IMR-90 (cell line): ENCODE data around the gene RNASE7. TPM values are rescaled to one million over a fixed set of nuclear protein-coding genes. Genes with fewer than 3 reads are reported as not detected.
"Not testable (repeated sequence)": the region's sequence is repeated elsewhere in the genome, so short reads cannot be mapped to it uniquely, and the experiment has no call there.

Experiments used
- ATAC-seq: fragments of 200-7000 bp; cut with Tn5 transposase; 2 replicates; pipeline ENCODE4 v1.9.1; 2020; ENCODE audit warnings: low read depth, mild to moderate bottlenecking, moderate library complexity
- BruUV-seq: library from RNA; stranded (reverse); fragments of 400-500 nt; replicated peaks from 2 replicates; lab custom pipeline; 2021; lab: Mats Ljungman, UMichigan
- CTCF ChIA-PET: fragments of 300-600 bp; formaldehyde crosslinking; extraction: SDS; loops from one replicate; lab custom pipeline; 2021; ENCODE audit warnings: antibody characterized with exemption; lab: Yijun Ruan, JAX
- POLR2A ChIA-PET: fragments of 300-600 bp; sonication (Branson Sonifier 250); formaldehyde crosslinking; loops from one replicate; lab custom pipeline; 2022; ENCODE audit warnings: antibody characterized with exemption; ENCODE audit not compliant: unreplicated experiment; lab: Charles Lee
- DNase-seq: peaks from one replicate; pipeline ENCODE4 v3.0.0; 2013
- H2AFZ ChIP-seq: replicated peaks from 2 replicates; pipeline ENCODE3; 2013; ENCODE audit warnings: low read length, mild to moderate bottlenecking; ENCODE audit not compliant: poor library complexity
- H2AK5ac ChIP-seq: 2 replicates; pipeline ENCODE4 v1.6.1; 2013; ENCODE audit warnings: low read depth, low read length, inconsistent platforms
- H2AK9ac ChIP-seq: replicated peaks from 2 replicates; pipeline ENCODE3; 2013; ENCODE audit warnings: mild to moderate bottlenecking, low read depth, low read length, moderate library complexity; ENCODE audit not compliant: poor library complexity
- H2BK120ac ChIP-seq: 2 replicates; pipeline ENCODE4 v1.6.1; 2013; ENCODE audit warnings: low read depth, low read length, inconsistent platforms
- H2BK15ac ChIP-seq: 3 replicates; pipeline ENCODE4 v1.6.1; 2013; ENCODE audit warnings: low read depth, low read length, inconsistent platforms
- H2BK20ac ChIP-seq: 2 replicates; pipeline ENCODE4 v1.6.1; 2013; ENCODE audit warnings: low read depth, mild to moderate bottlenecking, inconsistent platforms, low read length, moderate library complexity
- H2BK5ac ChIP-seq: 2 replicates; pipeline ENCODE4 v1.6.1; 2013; ENCODE audit warnings: mild to moderate bottlenecking, low read depth, low read length, inconsistent platforms; ENCODE audit not compliant: poor library complexity, severe bottlenecking
- H3K14ac ChIP-seq: replicated peaks from 2 replicates; pipeline ENCODE4 v1.6.1; 2013; ENCODE audit warnings: low read depth, low read length, inconsistent platforms
- H3K18ac ChIP-seq: 2 replicates; pipeline ENCODE4 v1.6.1; 2013; ENCODE audit warnings: low read depth, low read length, control low read depth
- H3K23ac ChIP-seq: 2 replicates; pipeline ENCODE4 v1.6.1; 2013; ENCODE audit warnings: low read depth, low read length, inconsistent platforms
- H3K27ac ChIP-seq: 2 replicates; pipeline ENCODE4 v1.5.1; 2013; ENCODE audit warnings: mild to moderate bottlenecking, control low read depth, low read length; ENCODE audit not compliant: insufficient read depth
- H3K27me3 ChIP-seq: 2 replicates; pipeline ENCODE4 v1.6.1; 2013; ENCODE audit warnings: low read length; ENCODE audit not compliant: control insufficient read depth, insufficient read depth
- H3K36me3 ChIP-seq: 2 replicates; pipeline ENCODE4 v1.6.1; 2013; ENCODE audit warnings: low read length, mixed read lengths; ENCODE audit not compliant: control insufficient read depth, insufficient read depth
- H3K4ac ChIP-seq: 2 replicates; pipeline ENCODE4 v1.6.1; 2013; ENCODE audit warnings: low read depth, low read length, inconsistent platforms
- H3K4me1 ChIP-seq: 2 replicates; pipeline ENCODE4 v1.6.1; 2013; ENCODE audit warnings: low read length, mixed read lengths; ENCODE audit not compliant: control insufficient read depth, insufficient read depth
- H3K4me2 ChIP-seq: 2 replicates; pipeline ENCODE4 v1.6.1; 2013; ENCODE audit warnings: low read depth, mild to moderate bottlenecking, control low read depth, low read length, moderate library complexity
- H3K4me3 ChIP-seq: 2 replicates; pipeline ENCODE4 v1.5.1; 2013; ENCODE audit warnings: low read depth, mild to moderate bottlenecking, control low read depth, low read length, moderate library complexity; ENCODE audit not compliant: insufficient read depth
- H3K56ac ChIP-seq: 2 replicates; pipeline ENCODE4 v1.6.1; 2013; ENCODE audit warnings: low read length, inconsistent platforms; ENCODE audit not compliant: insufficient read depth; ENCODE audit errors: extremely low read depth
- H3K79me1 ChIP-seq, 2 experiments: 2 replicates each; pipeline ENCODE4 v1.6.1; 2013; ENCODE audit warnings: low read length in 2 of 2, inconsistent platforms in 1 of 2, low read depth in 1 of 2
- H3K9ac ChIP-seq: 2 replicates; pipeline ENCODE4 v1.6.1; 2013; ENCODE audit warnings: low read depth, low read length, control low read depth
- H3K9me1 ChIP-seq: 2 replicates; pipeline ENCODE4 v1.6.1; 2013; ENCODE audit warnings: low read length, inconsistent platforms; ENCODE audit not compliant: insufficient read depth
- H3K9me3 ChIP-seq: 2 replicates; pipeline ENCODE4 v1.6.1; 2013; ENCODE audit warnings: low read length; ENCODE audit not compliant: control insufficient read depth, insufficient read depth
- H4K20me1 ChIP-seq: 2 replicates; pipeline ENCODE4 v1.6.1; 2013; ENCODE audit warnings: low read length, inconsistent platforms; ENCODE audit not compliant: insufficient read depth
- H4K5ac ChIP-seq: 2 replicates; pipeline ENCODE4 v1.6.1; 2013; ENCODE audit warnings: mild to moderate bottlenecking, low read depth, low read length, control low read depth
- H4K8ac ChIP-seq, 2 experiments: 2 replicates each; pipeline ENCODE4 v1.6.1; 2013; ENCODE audit warnings: low read depth in 2 of 2, low read length in 2 of 2, control low read depth in 1 of 2, inconsistent platforms in 1 of 2
- H4K91ac ChIP-seq: 2 replicates; pipeline ENCODE4 v1.6.1; 2013; ENCODE audit warnings: low read depth, low read length, inconsistent platforms; ENCODE audit not compliant: insufficient read depth
- WGBS, 2 experiments: methylation state at CpG; one replicate each; pipeline versions ENCODE4 v1.1.5 to v1.1.7; 2013; ENCODE audit warnings: missing lambda C conversion rate in 2 of 2; ENCODE audit not compliant: insufficient read length in 1 of 2; ENCODE audit errors: extremely low coverage in 2 of 2; 5-methylcytosine and 5-hydroxymethylcytosine counted together
- dilution Hi-C: fragments of 300-500 bp; cut with HindIII; formaldehyde crosslinking; loops from one replicate; pipeline ENCODE4 v1.14.3; 2018; ENCODE audit warnings: low sequenced_read_pairs; ENCODE audit not compliant: unreplicated experiment
- in situ Hi-C: fragments of 300-500 bp; cut with MboI; formaldehyde crosslinking; loops from 3 replicates; pipeline ENCODE4 v1.14.3; 2019; ENCODE audit warnings: low sequenced_read_pairs, inconsistent platforms, mixed read lengths
- intact Hi-C: fragments of 100-400 bp; cut with micrococcal nuclease; formaldehyde crosslinking; loops from 2 replicates; pipeline ENCODE4 v1.10.0; 2022
- polyA plus RNA-seq, 3 experiments: library from polyadenylated mRNA; depleted of rRNA; stranded (reverse); fragments of >200 nt; gene quantifications; 2 replicates each; pipeline ENCODE4 v1.2.3, GENCODE V29; 2012; ENCODE audit warnings: low replicate concordance in 1 of 3
- total RNA-seq: library from RNA; depleted of rRNA; stranded (reverse); fragments of >200 nt; gene quantifications from 2 replicates; pipeline ENCODE4 v1.2.3, GENCODE V29; 2012

RNASE7 gene
- total and polyA plus RNA-seq, 2 of the 4 experiments (the other 2 are of a cell fraction), result not detected

- POLR2A ChIA-PET, H3K9me3 ChIP-seq, H2BK15ac ChIP-seq, H2AFZ ChIP-seq, H3K36me3 ChIP-seq, dilution Hi-C loops, H3K18ac ChIP-seq, H4K20me1 ChIP-seq, CTCF ChIA-PET, H3K9me1 ChIP-seq, H3K14ac ChIP-seq, H3K4me1 ChIP-seq, in situ Hi-C loops, H2BK5ac ChIP-seq, H3K4me2 ChIP-seq, H2AK9ac ChIP-seq, DNase-seq, H3K27ac ChIP-seq, intact Hi-C loops, H3K56ac ChIP-seq, H2BK20ac ChIP-seq, BruUV-seq, H4K91ac ChIP-seq, H2BK120ac ChIP-seq, H4K5ac ChIP-seq, H3K79me1 ChIP-seq, H3K4ac ChIP-seq, H3K23ac ChIP-seq, H2AK5ac ChIP-seq, H3K9ac ChIP-seq, ATAC-seq, H4K8ac ChIP-seq, H3K4me3 ChIP-seq: not testable (repeated sequence)
- WGBS, 2 experiments, result no CpG with 5 or more reads among the region's 3 CpGs
- peaks cover 18% of the 10 kb centered on the region for H3K27me3 ChIP-seq
Measured at GRCh38 chr14:21009721-21010120, 32.4 kb upstream of the RNASE7 start.
